ENCODE data around the gene SNRPD1.
"Not testable (repeated sequence)": the region's sequence is repeated elsewhere in the genome, so short reads cannot be mapped to it uniquely, and the experiment has no call there.

Gene SNRPD1

DNA sequence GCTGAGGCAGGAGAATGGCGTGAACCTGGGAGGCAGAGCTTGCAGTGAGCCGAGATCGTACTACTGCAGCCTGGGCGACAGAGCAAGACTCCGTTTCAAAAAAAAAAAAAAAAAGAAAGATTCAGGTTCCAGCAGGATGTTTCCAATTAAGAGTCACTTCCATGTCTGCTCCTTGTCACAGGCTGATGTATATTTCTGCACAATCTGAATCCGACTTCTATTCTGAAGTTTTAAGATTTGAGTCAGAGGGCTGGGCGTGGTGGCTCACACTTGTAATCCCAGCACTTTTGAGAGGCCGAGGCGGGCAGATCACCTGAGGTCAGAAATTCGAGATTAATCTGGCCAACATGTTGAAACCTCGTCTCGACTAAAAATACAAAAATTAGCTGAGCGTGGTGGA, 24.7 kb downstream of the SNRPD1 start:
- no peak for DNase-seq (ENCODE audit: low spot score)

- DNase-seq (ENCODE audit: low spot score): no peak
Measured at GRCh38 chr18:21638822-21639221, 26.7 kb downstream of the SNRPD1 start.

DNA sequence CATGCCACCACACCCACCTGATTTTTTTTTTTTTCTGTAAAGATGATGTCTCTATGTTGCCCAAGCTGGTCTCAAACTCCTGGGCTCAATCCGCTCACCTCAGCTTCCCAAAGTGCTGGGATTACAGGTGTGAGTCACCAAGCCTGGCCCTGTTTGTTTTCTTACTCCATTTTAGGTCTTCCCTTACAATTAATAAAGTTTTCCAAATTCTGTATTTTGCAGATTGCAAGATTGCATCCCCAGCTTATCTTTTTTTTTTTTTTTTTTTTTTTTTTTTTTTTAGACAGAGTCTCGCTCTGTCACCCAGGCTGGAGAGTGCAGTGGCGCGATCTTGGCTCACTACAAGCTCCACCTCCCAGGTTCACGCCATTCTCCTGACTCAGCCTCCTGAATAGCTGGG, 28.3 kb downstream of the SNRPD1 start:
- not testable (repeated sequence) for DNase-seq (ENCODE audit: low spot score)

- DNase-seq (ENCODE audit: low spot score): no peak
Measured at GRCh38 chr18:21650311-21650710, 38.2 kb downstream of the SNRPD1 start.

GRCh38 chr18:21652073-21652472, 40.0 kb downstream of the SNRPD1 start:
- no peak for DNase-seq (ENCODE audit: low spot score)

- no peak for DNase-seq (ENCODE audit: low spot score)
Measured at GRCh38 chr18:21653361-21653760, 41.2 kb downstream of the SNRPD1 start.

- DNase-seq (ENCODE audit: low spot score): no peak
Measured at GRCh38 chr18:21656402-21656801, 44.3 kb downstream of the SNRPD1 start.

DNA sequence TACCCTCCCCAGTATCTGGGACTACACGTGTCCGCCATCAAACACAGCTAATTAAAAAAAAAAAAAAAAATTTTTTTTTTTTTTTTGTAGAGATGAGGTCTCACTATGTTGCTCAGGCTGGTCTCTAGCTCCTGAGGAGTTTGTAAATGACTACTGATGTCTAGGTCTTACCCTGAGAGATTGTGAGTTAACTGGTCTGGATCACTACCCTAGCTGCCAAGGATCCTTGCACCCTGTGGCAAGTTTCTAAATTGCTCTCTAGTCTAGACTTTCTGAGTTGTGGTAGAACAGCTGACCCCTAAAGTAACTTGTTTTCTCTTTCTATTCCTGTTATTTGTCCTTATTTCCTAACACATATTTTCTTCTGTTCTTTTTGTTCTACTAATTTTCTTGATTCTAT, 48.0 kb downstream of the SNRPD1 start:
- no peak for DNase-seq (ENCODE audit: low spot score)

DNA sequence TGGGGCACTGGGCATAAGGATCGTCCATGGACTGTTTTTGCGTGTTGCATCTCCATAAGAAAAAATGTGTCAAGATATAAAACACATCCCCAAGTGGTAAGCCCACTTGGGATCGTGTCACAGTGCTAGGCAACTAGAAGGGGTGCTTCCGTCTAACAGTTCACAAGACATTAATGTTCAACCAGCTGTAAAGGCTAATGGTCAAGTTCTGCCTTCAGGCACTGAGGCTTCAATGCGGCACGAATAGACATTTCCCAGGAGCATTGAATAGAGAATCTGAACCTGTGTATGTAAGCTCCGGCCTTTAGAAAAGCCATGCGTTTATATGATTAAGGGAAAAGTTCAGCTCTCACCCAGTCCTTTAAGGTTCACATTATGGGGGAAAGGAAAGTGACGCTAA, 50.5 kb downstream of the SNRPD1 start:
- DNase-seq (ENCODE audit: low spot score): no peak

DNA sequence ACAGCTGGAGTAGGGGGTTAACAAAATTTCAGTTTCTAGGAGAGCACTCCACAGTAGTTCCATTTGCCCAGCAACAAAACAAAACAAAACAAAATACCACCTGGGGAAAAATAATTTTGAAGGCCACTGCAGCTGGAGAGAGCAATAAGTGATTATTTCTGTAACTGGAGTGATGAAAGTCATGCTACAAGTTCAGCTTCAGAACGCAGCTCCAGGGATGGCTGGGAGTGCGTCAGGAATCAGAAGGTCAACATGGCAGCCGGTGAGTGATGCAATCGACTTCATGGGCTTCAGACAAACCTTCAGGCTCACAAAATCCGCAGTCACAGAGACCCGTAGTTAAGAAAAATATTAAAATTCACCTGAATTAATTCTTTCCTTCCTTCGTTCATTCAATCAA, 51.5 kb downstream of the SNRPD1 start:
- DNase-seq (ENCODE audit: low spot score): no peak

GRCh38 chr18:21664069-21664468, 52.0 kb downstream of the SNRPD1 start:
- DNase-seq (ENCODE audit: low spot score): no peak

DNA sequence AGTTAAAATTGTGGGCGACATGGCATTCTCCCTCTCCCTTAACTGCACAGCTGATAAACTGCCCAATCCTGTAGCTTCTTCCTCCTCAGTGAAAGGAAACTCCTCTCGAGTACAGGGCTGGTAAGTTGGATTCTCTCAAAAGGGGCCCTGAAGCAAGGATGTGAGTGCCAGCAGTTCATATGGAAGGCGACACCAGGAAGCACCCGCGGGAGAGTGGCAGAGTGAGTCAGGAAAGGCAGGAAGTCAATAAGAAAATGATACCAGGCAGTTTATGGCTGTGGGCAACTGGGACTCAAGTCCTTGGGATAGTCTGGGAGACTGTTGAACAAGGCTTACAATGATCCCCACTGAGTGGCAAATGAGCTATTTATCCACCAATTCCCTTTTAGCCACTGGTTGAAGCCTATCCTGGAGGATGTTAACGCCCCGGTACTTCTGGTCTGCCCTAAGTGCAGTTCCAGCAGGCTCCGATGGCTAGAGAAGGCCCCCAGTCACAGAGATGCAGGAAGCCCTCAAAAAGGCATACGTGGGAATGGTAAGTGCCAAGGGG, 57.7 kb downstream of the SNRPD1 start:
- no peak for DNase-seq (ENCODE audit: low spot score)

DNA sequence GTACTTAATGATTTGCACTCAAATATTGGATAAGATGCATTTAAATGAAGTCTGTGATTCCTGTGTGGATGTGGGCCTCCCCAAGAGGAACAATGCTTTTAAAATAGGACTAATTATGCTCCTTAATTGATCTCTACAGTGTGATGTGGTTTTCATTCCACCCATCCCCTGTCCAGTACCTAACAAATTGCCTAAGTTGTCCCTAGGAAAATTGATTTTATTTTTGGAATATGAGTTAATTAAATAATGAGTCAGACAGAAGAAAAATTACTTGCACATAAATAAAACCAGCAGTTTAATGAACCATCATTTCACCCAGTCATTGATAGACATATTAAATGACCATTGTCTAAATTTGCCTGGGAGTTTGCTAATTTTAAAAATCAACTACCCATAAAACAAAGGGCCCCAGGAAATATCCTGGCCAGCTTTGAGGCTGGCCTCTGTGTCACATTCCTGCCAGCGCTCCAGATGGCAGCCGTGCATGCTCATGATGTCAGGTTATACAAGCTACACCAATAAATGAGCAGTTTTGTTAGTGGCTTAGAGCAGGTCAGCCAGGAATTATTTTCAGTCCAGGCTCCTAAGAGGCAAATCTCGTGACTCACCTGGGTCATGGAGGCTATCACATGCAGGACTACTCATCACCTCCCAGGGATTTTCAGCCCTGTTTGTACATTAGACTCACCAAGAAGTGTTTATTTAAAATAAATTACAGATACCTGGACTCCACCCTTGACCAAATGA, 60.6 kb downstream of the SNRPD1 start:
- no peak for DNase-seq (ENCODE audit: low spot score)

- DNase-seq (ENCODE audit: low spot score): not testable (repeated sequence)
Measured at GRCh38 chr18:21675354-21675753, 63.2 kb downstream of the SNRPD1 start.

- DNase-seq (ENCODE audit: low spot score): no peak
Measured at GRCh38 chr18:21678859-21679258, 66.7 kb downstream of the SNRPD1 start.

GRCh38 chr18:21680161-21680560, 68.0 kb downstream of the SNRPD1 start:
- DNase-seq (ENCODE audit: low spot score): no peak

DNA sequence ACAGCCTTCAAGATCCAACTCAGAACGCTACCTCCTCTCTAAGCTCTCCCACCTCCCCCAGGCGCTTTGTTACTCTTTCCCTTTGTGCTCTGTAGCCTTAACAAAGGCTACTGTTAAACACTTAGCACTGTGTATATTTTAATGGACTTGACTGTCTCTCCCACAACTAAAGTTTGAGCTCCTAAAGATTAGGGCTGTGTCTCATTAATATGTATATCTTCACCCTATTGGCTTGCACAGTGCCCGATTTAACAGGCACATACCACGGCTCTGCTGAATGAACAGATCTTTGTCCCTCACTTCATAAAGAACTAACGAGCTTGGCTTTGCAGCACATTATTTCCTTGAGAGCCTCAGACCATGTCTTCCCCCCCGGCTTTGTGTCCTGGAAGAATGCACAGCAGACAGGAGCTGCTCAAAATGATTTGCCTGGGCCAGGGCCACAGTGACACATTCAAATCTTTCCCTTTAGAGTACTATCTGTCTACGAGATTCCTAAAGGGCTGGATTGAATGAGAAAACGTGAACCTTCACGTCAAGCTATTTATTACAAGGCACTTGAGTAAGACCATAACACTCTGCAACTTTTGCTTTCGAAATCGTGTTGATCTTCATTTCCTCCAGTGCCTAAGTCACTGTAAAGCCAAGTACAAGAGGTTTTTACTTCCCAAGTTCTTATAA, 70.4 kb downstream of the SNRPD1 start:
- peak; percentile 51 for DNase-seq (ENCODE audit: low spot score)
